ENCODE measurements around the gene ELF1.

DNA sequence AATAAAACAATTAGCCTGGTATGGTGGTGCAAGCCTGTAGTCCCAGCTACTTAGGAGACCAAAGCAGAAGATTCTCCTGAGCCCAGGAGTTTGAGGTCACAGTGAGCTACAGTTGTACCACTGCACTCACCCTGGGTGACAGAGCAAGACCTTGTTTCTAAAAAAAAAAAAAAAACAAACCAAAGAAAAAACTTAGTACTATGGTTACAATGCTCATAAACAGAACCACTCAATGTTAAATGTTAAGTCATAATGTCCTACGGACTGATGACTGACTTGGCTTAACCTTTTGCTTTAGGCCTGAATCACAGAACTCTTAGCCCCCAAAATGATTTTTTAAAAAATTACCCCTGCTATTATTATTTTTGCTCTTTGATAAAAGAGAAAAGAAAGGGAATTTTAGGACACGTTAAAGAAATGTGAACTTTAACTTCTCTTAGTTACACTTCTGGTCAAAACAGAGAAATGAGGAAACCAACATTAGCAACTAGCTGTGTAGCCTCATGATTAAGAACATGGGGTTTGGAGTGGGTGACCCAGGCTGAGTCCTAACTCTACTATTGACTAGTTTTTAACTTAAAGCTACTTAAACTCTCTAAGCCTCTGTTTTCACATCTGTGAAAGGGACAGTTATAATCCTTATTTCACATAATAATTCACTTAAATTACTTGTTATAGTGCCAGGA, 13.7 kb upstream of the ELF1 start:
- TF ChIP-seq, protein P1, sequence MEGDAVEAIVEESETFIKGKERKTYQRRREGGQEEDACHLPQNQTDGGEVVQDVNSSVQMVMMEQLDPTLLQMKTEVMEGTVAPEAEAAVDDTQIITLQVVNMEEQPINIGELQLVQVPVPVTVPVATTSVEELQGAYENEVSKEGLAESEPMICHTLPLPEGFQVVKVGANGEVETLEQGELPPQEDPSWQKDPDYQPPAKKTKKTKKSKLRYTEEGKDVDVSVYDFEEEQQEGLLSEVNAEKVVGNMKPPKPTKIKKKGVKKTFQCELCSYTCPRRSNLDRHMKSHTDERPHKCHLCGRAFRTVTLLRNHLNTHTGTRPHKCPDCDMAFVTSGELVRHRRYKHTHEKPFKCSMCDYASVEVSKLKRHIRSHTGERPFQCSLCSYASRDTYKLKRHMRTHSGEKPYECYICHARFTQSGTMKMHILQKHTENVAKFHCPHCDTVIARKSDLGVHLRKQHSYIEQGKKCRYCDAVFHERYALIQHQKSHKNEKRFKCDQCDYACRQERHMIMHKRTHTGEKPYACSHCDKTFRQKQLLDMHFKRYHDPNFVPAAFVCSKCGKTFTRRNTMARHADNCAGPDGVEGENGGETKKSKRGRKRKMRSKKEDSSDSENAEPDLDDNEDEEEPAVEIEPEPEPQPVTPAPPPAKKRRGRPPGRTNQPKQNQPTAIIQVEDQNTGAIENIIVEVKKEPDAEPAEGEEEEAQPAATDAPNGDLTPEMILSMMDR (conservative IDR thresholded peaks at IDR 0.05; ENCODE audit: low read length) = no peak
- TF ChIP-seq EZH2phosphoT487 (IDR thresholded peaks at IDR 0.05; ENCODE audit: borderline replicate concordance) = no peak
